IMR-90 (cell line): ENCODE measurements around the gene TOMM40. TPM values are rescaled to one million over a fixed set of nuclear protein-coding genes. Genes with fewer than 3 reads are reported as not detected.

Experiments
- ATAC-seq: fragments of 200-7000 bp; cut with Tn5 transposase; 2 replicates; pipeline ENCODE4 v1.9.1; 2020; ENCODE audit warnings: low read depth, mild to moderate bottlenecking, moderate library complexity
- BruUV-seq: library from RNA; stranded (reverse); fragments of 400-500 nt; replicated peaks from 2 replicates; lab custom pipeline; 2021; lab: Mats Ljungman, UMichigan
- CTCF ChIA-PET: fragments of 300-600 bp; formaldehyde crosslinking; extraction: SDS; loops from one replicate; lab custom pipeline; 2021; ENCODE audit warnings: antibody characterized with exemption; lab: Yijun Ruan, JAX
- POLR2A ChIA-PET: fragments of 300-600 bp; sonication (Branson Sonifier 250); formaldehyde crosslinking; loops from one replicate; lab custom pipeline; 2022; ENCODE audit warnings: antibody characterized with exemption; ENCODE audit not compliant: unreplicated experiment; lab: Charles Lee
- DNase-seq: peaks from one replicate; pipeline ENCODE4 v3.0.0; 2013
- H2AFZ ChIP-seq: replicated peaks from 2 replicates; pipeline ENCODE3; 2013; ENCODE audit warnings: low read length, mild to moderate bottlenecking; ENCODE audit not compliant: poor library complexity
- H2AK5ac ChIP-seq: 2 replicates; pipeline ENCODE4 v1.6.1; 2013; ENCODE audit warnings: low read depth, low read length, inconsistent platforms
- H2AK9ac ChIP-seq: replicated peaks from 2 replicates; pipeline ENCODE3; 2013; ENCODE audit warnings: mild to moderate bottlenecking, low read depth, low read length, moderate library complexity; ENCODE audit not compliant: poor library complexity
- H2BK120ac ChIP-seq: 2 replicates; pipeline ENCODE4 v1.6.1; 2013; ENCODE audit warnings: low read depth, low read length, inconsistent platforms
- H2BK15ac ChIP-seq: 3 replicates; pipeline ENCODE4 v1.6.1; 2013; ENCODE audit warnings: low read depth, low read length, inconsistent platforms
- H2BK20ac ChIP-seq: 2 replicates; pipeline ENCODE4 v1.6.1; 2013; ENCODE audit warnings: low read depth, mild to moderate bottlenecking, inconsistent platforms, low read length, moderate library complexity
- H2BK5ac ChIP-seq: 2 replicates; pipeline ENCODE4 v1.6.1; 2013; ENCODE audit warnings: mild to moderate bottlenecking, low read depth, low read length, inconsistent platforms; ENCODE audit not compliant: poor library complexity, severe bottlenecking
- H3K14ac ChIP-seq: replicated peaks from 2 replicates; pipeline ENCODE4 v1.6.1; 2013; ENCODE audit warnings: low read depth, low read length, inconsistent platforms
- H3K18ac ChIP-seq: 2 replicates; pipeline ENCODE4 v1.6.1; 2013; ENCODE audit warnings: low read depth, low read length, control low read depth
- H3K23ac ChIP-seq: 2 replicates; pipeline ENCODE4 v1.6.1; 2013; ENCODE audit warnings: low read depth, low read length, inconsistent platforms
- H3K27ac ChIP-seq: 2 replicates; pipeline ENCODE4 v1.5.1; 2013; ENCODE audit warnings: mild to moderate bottlenecking, control low read depth, low read length; ENCODE audit not compliant: insufficient read depth
- H3K27me3 ChIP-seq: 2 replicates; pipeline ENCODE4 v1.6.1; 2013; ENCODE audit warnings: low read length; ENCODE audit not compliant: control insufficient read depth, insufficient read depth
- H3K36me3 ChIP-seq: 2 replicates; pipeline ENCODE4 v1.6.1; 2013; ENCODE audit warnings: low read length, mixed read lengths; ENCODE audit not compliant: control insufficient read depth, insufficient read depth
- H3K4ac ChIP-seq: 2 replicates; pipeline ENCODE4 v1.6.1; 2013; ENCODE audit warnings: low read depth, low read length, inconsistent platforms
- H3K4me1 ChIP-seq: 2 replicates; pipeline ENCODE4 v1.6.1; 2013; ENCODE audit warnings: low read length, mixed read lengths; ENCODE audit not compliant: control insufficient read depth, insufficient read depth
- H3K4me2 ChIP-seq: 2 replicates; pipeline ENCODE4 v1.6.1; 2013; ENCODE audit warnings: low read depth, mild to moderate bottlenecking, control low read depth, low read length, moderate library complexity
- H3K4me3 ChIP-seq: 2 replicates; pipeline ENCODE4 v1.5.1; 2013; ENCODE audit warnings: low read depth, mild to moderate bottlenecking, control low read depth, low read length, moderate library complexity; ENCODE audit not compliant: insufficient read depth
- H3K56ac ChIP-seq: 2 replicates; pipeline ENCODE4 v1.6.1; 2013; ENCODE audit warnings: low read length, inconsistent platforms; ENCODE audit not compliant: insufficient read depth; ENCODE audit errors: extremely low read depth
- H3K79me1 ChIP-seq, 2 experiments: 2 replicates each; pipeline ENCODE4 v1.6.1; 2013; ENCODE audit warnings: low read length in 2 of 2, inconsistent platforms in 1 of 2, low read depth in 1 of 2
- H3K9ac ChIP-seq: 2 replicates; pipeline ENCODE4 v1.6.1; 2013; ENCODE audit warnings: low read depth, low read length, control low read depth
- H3K9me1 ChIP-seq: 2 replicates; pipeline ENCODE4 v1.6.1; 2013; ENCODE audit warnings: low read length, inconsistent platforms; ENCODE audit not compliant: insufficient read depth
- H3K9me3 ChIP-seq: 2 replicates; pipeline ENCODE4 v1.6.1; 2013; ENCODE audit warnings: low read length; ENCODE audit not compliant: control insufficient read depth, insufficient read depth
- H4K20me1 ChIP-seq: 2 replicates; pipeline ENCODE4 v1.6.1; 2013; ENCODE audit warnings: low read length, inconsistent platforms; ENCODE audit not compliant: insufficient read depth
- H4K5ac ChIP-seq: 2 replicates; pipeline ENCODE4 v1.6.1; 2013; ENCODE audit warnings: mild to moderate bottlenecking, low read depth, low read length, control low read depth
- H4K8ac ChIP-seq, 2 experiments: 2 replicates each; pipeline ENCODE4 v1.6.1; 2013; ENCODE audit warnings: low read depth in 2 of 2, low read length in 2 of 2, control low read depth in 1 of 2, inconsistent platforms in 1 of 2
- H4K91ac ChIP-seq: 2 replicates; pipeline ENCODE4 v1.6.1; 2013; ENCODE audit warnings: low read depth, low read length, inconsistent platforms; ENCODE audit not compliant: insufficient read depth
- CTCF ChIP-seq: conservative IDR thresholded peaks from 2 replicates; pipeline ENCODE4 v1.5.1; 2012; ENCODE audit warnings: mild to moderate bottlenecking, low read depth, low read length, improper control_type of control experiment
- MAFK ChIP-seq: IDR thresholded peaks from 2 replicates; pipeline ENCODE4 v1.6.1; 2012; ENCODE audit warnings: low read depth, low read length, improper control_type of control experiment
- MXI1 ChIP-seq: IDR thresholded peaks from 2 replicates; pipeline ENCODE4 v1.6.1; 2012; ENCODE audit warnings: low read depth, mild to moderate bottlenecking, low read length, moderate library complexity, borderline replicate concordance
- NFE2L2 ChIP-seq: fragments of 150-350 bp; IDR thresholded peaks from 2 replicates; pipeline ENCODE4 v1.6.1; 2016; ENCODE audit warnings: low read depth, mild to moderate bottlenecking, low read length
- RFX5 ChIP-seq: IDR thresholded peaks from 2 replicates; pipeline ENCODE4 v1.8.0; 2012; ENCODE audit warnings: low read depth, mild to moderate bottlenecking, low read length, moderate library complexity
- SMC3 ChIP-seq: fragments of 150-350 bp; IDR thresholded peaks from 2 replicates; pipeline ENCODE4 v1.6.1; 2016; ENCODE audit warnings: low read depth, mild to moderate bottlenecking, antibody characterized with exemption, low read length, moderate library complexity
- WGBS, 2 experiments: methylation state at CpG; one replicate each; pipeline versions ENCODE4 v1.1.5 to v1.1.7; 2013; ENCODE audit warnings: missing lambda C conversion rate in 2 of 2; ENCODE audit not compliant: insufficient read length in 1 of 2; ENCODE audit errors: extremely low coverage in 2 of 2; 5-methylcytosine and 5-hydroxymethylcytosine counted together
- dilution Hi-C: fragments of 300-500 bp; cut with HindIII; formaldehyde crosslinking; loops from one replicate; pipeline ENCODE4 v1.14.3; 2018; ENCODE audit warnings: low sequenced_read_pairs; ENCODE audit not compliant: unreplicated experiment
- in situ Hi-C: fragments of 300-500 bp; cut with MboI; formaldehyde crosslinking; loops from 3 replicates; pipeline ENCODE4 v1.14.3; 2019; ENCODE audit warnings: low sequenced_read_pairs, inconsistent platforms, mixed read lengths
- intact Hi-C: fragments of 100-400 bp; cut with micrococcal nuclease; formaldehyde crosslinking; loops from 2 replicates; pipeline ENCODE4 v1.10.0; 2022
- polyA plus RNA-seq, 3 experiments: library from polyadenylated mRNA; depleted of rRNA; stranded (reverse); fragments of >200 nt; gene quantifications; 2 replicates each; pipeline ENCODE4 v1.2.3, GENCODE V29; 2012; ENCODE audit warnings: low replicate concordance in 1 of 3
- total RNA-seq: library from RNA; depleted of rRNA; stranded (reverse); fragments of >200 nt; gene quantifications from 2 replicates; pipeline ENCODE4 v1.2.3, GENCODE V29; 2012

TOMM40 gene
- total and polyA plus RNA-seq, 2 of the 4 experiments (the other 2 are of a cell fraction): 54.8 to 62.6 TPM

GRCh38 chr19:44886141-44886540 is 4.9 kb upstream of the TOMM40 start:
- no peak overlapping the region for H3K27ac ChIP-seq
- no peak overlapping the region for H3K23ac ChIP-seq
- H3K4me1 ChIP-seq: 0 out of 2 replicates have a peak, but pooled peaks cover 1% of the 10 kb centered on the region
- peaks cover 8 to 21% of the 10 kb centered on the region in 2 experiments; a peak in 3 of 4 replicates for H3K79me1 ChIP-seq
- H2AFZ ChIP-seq: no peak overlapping the region
- H2BK15ac ChIP-seq: no peak overlapping the region
- no peak overlapping the region for H4K5ac ChIP-seq
- H2BK5ac ChIP-seq: no peak overlapping the region
- H3K4me3 ChIP-seq: no peak overlapping the region
- intact Hi-C loops: no loop called here
- H3K36me3 ChIP-seq: peaks cover 34% of the 10 kb centered on the region
- WGBS, 2 experiments: 92% methylated on average over 4 of the region's 6 CpGs; no CpG with 5 or more reads in 1 of the 2 experiments
- dilution Hi-C loops: no loop called here
- H3K14ac ChIP-seq: no peak overlapping the region
- H2AK9ac ChIP-seq: no peak overlapping the region
- H4K8ac ChIP-seq: no peak overlapping the region
- H2BK20ac ChIP-seq: no peak overlapping the region
- DNase-seq: no peak
- H2BK120ac ChIP-seq: no peak overlapping the region
- TF ChIP-seq RFX5 (no peak), CTCF (no peak), NFE2L2 (no peak), SMC3 (no peak), MXI1 (no peak), MAFK (no peak)
- no peak overlapping the region for H3K18ac ChIP-seq
- POLR2A ChIA-PET: no interaction called here
- H3K4me2 ChIP-seq: no peak overlapping the region
- H3K9me3 ChIP-seq: no peaks in the 10 kb centered on the region
- ATAC-seq: no peak
- H3K56ac ChIP-seq: no peak overlapping the region
- H3K27me3 ChIP-seq: no peaks in the 10 kb centered on the region
- in situ Hi-C loops: no loop called here
- BruUV-seq: no TSS peak
- no peaks in the 10 kb centered on the region for H4K20me1 ChIP-seq
- no peak overlapping the region for H2AK5ac ChIP-seq
- H4K91ac ChIP-seq: no peak overlapping the region
- H3K9ac ChIP-seq: no peak overlapping the region
- CTCF ChIA-PET: no interaction called here
- H3K9me1 ChIP-seq: peaks cover 11% of the 10 kb centered on the region
- H3K4ac ChIP-seq: no peak overlapping the region
